A673 (cell line): ENCODE measurements around the gene IDH1.

Source experiments
- CTCF ChIP-seq: fragments of 300-800, 200-600 bp; sonication (generic); conservative IDR thresholded peaks from 2 replicates; pipeline ENCODE4 v1.5.1; 2017; ENCODE audit warnings: low read depth, mild to moderate bottlenecking, antibody characterized with exemption, low read length, moderate library complexity, mixed read lengths
- EZH2 ChIP-seq: fragments of 200-600 bp; sonication (generic); IDR thresholded peaks from 2 replicates; pipeline ENCODE4 v1.6.1; 2017; ENCODE audit warnings: borderline replicate concordance, low read depth, mild to moderate bottlenecking, mixed read lengths, antibody characterized with exemption, low read length; ENCODE audit not compliant: poor library complexity, severe bottlenecking

GRCh38 chr2:208208335-208209085, 46.4 kb downstream of the IDH1 start:
- TF ChIP-seq CTCF (no peak), EZH2 (no peak)
